NCI-H510A (cell line): ENCODE data around the gene SDC3.

Experiments
- DNase-seq: peaks from one replicate; lab custom pipeline; 2025; lab: John Stamatoyannopoulos, UW

Gene SDC3

DNA sequence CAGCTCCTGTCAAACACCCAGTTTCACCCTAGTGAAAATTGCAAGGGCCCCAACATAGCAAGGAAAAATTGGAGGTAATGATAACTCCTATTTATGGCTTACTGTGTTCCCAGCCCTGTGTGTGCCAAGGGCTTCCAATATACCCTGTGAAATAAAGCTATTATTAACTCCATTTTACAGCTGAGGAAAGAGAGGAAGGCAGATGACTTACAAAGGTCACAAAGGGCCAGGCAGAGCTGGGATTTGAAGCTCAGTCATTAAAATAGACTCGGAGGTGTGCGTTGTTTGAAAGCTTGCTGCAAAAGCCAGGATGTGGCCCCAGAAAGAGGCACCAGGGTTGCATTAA is 20.2 kb upstream of the SDC3 start:
- no peak for DNase-seq

DNA sequence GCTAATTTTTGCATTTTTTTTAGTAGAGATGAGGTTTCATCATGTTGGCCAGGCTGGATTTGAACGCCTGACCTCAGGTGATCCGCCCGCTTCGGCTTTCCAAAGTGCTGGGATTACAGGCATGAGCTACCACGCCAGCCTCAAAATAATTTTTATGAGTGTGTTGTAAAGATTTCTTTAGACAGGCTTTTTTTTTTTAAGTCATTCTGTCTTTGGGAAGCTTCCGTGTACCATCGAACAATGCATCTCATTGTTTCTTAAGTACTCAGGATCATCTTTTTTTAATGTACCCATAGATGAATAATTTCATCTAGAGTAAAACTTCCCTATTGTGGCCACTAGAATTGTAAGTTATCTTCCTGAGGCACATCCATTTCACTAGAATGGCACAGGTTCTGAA is 19.6 kb upstream of the SDC3 start:
- no peak for DNase-seq

DNA sequence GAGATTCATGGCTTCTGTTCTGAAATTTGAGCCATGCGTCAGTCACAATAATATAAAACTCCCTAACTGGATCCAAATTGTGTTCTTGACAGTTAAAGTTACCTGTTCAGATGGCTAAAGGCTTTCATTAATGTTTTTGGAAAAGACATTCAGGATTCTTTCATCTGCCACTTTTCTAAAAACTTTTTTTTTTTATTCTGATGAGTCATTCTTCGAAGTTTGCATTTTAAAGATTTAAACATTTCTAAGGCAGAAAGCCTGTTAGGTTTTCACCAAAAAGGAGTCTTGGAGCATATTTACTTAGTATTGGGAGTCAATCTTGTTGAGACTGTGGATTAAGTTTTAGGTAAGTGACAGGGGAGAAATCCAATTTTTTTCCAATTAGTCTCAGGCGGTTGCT is 18.9 kb upstream of the SDC3 start:
- no peak for DNase-seq

DNA sequence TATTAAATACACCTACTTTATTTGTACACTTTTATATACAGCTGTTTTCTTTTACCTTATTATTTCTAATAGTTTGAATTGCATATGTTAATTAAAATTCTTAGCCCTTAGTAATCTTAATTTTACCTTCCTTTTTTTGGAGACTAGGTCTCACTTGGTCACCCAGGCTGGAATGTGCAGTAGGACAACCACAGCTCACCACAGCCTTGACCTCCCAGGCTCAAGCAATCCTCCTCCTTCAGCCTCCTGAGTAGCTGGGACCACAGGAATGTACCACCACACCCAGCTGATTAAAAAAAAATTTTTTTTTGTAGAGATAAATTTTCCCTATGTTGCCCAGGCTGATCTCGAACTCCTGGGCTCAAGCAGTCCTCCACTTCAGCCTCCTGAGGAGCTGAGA is 15.0 kb upstream of the SDC3 start:
- DNase-seq: no peak

DNA sequence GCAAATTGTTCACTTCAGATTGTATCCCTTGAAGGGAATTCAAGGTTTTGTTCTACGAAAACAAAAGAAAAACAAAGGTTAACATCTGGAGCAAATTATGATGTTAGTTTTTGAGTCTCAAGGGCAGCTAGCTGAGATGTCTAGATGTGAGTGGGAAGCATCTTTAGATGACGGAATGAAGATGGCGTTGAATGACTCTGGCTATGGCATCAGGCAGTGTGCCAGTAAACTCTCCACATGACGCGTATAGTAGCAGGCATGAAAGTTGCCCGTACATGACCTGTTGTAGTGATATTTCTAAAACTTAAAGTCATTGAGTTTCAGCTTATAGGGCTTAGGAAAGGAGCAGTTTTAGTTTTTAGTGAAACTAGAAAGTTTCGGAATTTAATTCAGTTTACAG is 12.3 kb upstream of the SDC3 start:
- DNase-seq: no peak

DNA sequence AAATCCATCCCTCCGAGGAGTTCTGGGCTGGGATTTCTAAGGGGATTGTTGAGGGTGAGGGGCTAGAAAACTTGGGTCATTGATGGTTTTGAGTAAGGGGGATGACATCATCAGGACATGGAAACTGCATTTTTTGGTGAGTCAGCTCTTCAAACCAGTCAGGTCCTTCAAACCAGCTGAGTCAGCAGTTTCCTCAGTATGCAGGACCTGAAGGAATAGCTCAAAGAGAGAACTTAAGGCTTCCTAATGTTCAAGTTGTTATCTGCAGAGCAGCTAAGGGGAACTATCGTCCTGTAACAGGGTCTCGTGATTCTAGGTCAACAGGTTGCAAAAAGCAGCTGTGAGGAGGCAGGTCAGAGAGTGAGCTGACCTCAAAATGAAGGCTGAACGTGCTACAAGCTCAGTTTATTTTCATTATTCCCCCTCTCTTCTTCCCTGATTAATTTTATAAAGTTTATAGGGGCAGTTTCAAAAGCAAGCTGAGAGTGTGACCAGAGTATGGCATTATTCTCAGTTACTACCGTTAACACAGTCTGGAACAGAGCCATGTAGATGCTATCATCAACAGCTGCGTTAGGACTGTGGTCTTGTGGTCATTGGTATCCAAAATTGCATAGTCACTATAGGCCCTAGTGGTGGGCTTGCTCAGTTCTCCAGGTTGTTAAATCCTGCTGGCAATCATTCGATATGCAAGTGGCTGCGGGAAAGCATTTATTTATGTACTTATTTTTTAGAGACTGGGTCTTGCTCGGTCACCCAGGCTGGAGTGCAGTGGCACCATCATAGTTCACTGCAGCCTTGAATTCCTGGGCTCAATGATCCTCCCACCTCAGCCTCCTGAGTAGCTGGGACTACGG is 10.7 kb upstream of the SDC3 start:
- no peak for DNase-seq

DNA sequence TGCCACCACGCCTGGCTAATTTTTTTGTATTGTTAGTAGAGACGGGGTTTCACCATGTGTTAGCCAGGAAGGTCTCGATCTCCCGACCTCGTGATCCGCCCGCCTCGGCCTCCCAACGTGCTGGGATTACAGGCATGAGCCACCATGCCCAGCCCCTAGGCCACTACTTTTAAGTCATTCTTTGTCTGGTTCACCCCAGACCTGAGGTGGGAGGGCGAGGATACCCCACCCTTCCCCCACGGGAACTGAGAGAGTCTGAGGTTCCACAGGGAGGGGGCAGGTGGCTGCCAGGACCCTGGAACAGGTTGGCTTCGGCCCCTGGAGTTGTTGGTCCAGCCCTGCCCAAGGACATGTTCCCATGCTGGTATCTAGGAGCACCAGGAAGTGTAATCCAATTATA is 7.7 kb upstream of the SDC3 start:
- no peak for DNase-seq

DNA sequence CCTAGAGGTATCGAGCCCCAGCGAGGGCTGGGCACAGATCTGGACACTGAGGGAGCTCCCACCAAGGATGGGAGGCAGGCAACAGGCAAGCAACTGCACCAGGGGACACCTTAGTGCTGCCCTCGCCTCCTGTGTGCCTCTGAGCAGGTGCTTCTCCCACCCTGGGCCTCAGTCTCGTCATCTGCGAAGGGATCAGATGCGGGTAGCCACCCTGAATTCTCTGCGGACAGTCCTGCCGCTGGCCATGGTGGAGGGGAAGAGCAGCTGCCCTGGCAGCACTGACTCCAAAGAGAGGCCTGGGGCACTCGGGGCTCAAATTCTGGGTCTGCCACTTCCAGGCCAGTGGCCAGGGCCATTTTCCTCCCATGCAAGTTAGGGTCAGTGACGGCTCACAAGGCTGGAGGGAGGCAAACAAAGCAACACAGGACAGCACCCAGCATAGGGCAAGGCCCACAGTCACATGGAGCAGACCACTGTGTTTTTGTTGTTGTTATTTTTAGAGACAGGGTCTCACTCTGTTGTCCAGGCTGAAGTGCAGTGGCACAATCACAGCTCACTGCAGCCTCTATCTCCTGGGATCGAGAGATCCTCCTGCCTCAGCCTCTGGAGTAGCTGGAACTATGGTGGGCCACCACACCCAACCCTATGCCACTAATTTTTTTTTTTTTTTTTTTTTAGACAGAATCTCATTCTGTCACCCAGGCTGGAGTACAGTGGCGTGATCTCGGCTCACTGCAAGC is 7.1 kb upstream of the SDC3 start:
- no peak for DNase-seq

DNA sequence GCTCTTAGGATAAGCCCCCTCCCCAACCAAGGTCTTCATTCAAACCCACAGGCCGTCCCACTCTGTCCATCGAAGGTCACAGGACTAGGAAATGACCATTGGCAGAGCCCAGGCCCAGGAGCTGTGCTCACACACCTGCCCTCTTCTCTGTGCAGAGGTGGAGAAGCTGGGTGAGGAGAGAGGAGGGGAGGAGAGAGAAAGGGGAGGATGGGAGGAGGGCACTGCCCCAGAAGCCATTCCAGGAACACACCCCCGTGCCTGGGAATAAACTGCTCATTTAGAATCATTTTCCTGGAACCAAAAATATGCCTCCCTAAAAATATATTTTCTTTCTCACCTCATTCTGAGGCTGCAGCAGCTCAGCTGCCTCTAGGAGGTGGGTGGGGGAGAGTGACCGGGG is 6.4 kb upstream of the SDC3 start:
- no peak for DNase-seq

DNA sequence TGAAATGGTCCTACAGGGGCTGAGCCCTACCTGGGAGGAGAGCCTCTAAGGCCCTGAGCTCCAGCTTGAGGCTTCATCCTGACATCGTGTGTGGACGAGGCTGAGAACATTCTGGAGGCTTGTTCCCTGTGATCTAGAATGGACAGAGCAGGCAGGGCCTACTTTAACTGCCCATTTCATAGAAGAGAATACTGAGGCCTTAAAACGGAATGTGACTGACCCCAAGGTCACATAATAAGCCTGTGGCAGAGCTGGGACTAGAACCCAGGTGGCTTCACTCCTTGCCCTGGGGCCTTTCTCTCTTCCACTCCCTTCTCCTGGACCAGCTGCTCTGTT is 6.0 kb upstream of the SDC3 start:
- DNase-seq: no peak

DNA sequence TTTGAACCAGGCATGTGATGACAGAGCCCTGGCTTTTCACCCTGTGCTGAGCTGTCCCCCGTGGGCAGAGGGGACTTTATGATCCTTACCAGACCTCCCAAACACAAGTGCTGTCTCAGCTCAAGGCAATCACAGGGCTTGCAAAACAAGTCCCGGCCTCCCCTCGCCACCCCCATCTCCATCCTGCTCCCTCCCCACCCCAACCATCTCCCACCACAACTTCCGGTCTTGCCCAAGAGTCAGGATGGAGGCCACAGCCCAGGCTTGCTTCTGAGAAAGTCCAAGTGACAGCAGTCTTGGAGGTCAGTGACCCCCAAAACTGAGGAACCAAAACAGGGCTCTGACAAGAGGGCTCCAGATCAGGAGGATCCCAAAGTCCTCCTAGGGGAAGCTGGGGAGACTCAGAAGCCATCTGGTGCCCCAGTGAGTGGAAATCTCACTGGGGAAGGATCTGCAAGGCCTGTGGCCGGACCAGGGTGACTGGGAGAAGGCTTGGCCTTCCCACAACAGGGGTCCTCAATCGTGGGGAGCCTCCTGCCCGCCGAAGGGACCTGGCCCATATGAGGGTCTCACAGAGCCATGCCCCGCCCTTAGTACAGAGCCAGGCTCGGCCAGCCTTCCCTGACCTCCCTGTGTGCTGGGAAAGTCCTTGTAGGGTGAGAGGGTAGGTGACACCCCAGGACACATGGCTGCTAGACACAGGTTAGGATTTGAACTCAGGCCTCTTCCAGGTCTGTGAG is 4.5 kb upstream of the SDC3 start:
- DNase-seq: no peak

DNA sequence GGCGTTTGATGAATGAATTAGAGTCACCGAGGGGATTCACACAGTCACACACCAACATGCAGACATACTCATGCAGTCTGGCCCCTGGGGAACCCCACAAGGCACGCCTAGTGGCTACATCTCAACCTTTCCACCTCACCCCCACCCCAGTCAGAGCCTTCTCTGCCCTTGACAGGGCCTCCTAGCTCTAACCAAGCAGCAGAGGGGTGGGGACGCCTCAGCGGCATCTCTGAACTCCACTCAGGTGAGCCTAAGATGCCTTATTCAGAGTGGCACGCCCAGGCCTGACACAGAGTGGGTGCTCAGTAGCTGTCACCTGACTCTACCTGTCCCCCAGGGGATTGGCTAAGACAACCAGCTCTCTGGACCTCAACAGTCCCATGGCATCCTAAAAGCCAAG is 3.7 kb upstream of the SDC3 start:
- no peak for DNase-seq

DNA sequence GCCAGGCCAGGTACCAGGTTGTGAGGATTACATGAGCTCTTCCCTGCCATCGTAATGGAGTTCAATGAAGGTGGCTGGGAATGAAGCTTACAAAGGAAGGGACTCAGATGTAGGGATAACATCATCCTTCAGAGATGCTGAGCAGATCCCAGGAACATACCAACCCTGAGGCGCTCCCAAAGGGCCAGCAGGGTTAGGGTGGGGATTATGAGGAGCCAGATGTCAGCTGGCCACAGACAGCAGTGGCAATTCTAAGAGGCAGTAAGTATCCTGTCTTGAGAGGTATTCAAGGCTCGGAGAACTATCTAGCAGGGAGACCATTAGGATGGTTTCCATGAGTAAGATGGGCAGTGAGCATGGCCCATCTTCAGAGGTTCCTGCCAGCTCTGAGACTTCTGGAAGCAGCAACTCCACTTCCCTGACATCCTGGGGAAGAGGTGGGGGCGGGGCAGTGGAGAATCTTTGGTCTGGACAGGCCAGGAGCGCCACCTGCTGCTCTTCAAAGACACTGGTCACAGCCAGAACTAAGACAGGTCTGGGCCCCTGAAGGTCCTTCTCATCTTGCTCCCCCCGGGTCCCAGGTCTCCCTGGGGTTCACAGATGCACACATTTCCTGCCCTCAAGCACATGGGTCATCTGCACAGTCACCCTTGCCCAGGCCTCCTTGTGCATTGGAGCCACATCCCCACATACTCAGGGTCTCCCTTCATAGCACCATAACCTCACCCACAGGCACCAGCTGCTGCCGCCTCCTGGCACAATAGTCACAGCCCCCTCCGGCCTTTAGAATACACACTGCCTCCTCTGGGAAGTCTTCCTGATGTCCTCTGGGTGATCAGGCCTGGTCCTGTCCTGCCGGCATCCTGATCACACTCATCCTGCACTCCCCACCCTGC is 2.7 kb upstream of the SDC3 start:
- peak; percentile 57 for DNase-seq

DNA sequence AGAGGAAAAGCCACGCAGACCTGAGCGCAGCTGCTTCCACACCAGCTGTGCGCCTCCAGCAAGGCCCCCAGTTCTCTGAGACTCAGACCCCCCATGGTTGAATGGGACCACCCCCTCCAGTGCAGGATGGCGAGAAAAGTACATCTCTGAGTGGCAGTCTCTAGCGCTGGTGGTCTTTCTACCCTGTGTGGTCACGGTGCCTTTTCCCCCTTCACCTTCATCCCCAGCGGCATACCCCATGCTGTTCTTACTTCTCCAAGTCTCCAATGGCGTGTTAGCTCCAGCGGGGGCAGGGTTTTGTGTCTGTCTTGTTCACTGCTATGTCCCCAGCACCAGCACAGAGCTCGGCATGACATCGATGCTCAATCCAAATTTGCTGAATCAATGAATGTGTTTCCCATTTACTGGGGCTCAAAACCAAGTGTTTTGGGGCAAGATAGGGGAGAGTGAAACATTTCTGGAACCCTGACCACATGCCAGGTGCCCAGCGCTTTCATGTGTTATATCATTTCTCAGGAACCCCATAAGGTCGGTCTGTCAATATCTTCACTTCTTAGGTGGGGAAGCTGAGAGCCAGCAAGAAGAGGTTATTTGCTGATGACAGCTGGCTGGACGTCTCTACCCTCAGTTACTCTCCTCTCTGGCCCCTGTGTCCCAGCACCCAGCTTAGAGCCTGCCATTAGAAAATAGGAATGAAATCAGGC is 959 bp upstream of the SDC3 start:
- no peak for DNase-seq

DNA sequence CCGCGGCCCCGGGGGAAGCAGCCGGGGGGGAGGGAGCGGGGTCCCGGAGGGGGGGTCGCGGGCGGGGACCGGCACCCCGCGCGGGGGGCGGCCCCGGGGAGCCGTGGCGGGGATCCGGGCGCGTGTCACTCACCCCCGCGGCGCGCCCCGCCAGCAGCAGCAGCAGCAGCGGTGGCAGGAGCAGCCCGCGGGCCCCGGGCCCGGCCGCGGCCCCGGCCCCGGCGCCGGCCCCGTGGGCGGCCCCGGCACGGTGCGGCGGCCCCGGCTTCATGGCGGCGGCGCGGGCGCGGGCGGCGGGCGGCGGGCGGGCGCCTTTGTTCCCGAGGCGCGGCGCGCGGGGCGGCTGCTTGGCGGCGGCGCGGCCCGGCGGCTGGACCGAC is 252 bp downstream of the SDC3 start:
- no peak for DNase-seq

DNA sequence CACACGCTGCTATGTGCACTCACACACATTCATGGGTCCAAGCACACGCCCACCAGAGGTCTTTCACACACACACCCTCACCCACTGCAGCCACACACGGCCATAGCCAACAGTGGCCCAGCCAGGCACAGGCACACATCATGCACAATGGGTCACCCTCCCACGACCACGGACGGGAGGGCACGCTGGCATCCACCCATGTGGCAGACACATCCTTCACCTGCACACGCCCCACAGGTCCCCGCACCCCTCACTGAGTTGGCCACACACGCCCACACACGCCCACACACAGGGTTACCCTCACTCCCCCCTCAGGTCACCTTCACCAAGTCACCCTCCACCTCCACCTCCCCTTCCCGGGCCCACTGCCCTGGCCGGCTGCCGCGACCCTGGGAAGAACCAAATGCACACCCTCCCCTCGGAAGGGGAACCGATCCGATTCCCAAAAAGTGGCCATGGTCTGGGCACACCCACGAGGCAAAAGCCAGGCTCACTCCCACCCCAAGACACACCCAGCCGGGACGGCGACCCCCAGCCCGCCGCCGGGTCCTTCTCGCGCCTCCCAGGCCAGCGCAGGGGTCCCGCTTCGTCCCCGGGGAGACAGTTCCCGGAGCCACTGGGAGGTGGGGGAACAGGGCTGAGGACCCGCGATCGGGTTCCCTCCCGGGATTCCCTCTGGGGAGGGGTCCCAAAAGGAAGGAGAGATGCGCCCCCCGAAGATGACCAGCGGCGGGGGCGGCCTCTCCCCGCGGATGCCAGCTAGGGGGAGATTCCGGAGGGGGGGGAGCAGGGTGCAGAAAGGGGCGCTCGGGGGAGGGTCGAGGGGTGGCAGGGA is 860 bp downstream of the SDC3 start:
- DNase-seq: no peak

DNA sequence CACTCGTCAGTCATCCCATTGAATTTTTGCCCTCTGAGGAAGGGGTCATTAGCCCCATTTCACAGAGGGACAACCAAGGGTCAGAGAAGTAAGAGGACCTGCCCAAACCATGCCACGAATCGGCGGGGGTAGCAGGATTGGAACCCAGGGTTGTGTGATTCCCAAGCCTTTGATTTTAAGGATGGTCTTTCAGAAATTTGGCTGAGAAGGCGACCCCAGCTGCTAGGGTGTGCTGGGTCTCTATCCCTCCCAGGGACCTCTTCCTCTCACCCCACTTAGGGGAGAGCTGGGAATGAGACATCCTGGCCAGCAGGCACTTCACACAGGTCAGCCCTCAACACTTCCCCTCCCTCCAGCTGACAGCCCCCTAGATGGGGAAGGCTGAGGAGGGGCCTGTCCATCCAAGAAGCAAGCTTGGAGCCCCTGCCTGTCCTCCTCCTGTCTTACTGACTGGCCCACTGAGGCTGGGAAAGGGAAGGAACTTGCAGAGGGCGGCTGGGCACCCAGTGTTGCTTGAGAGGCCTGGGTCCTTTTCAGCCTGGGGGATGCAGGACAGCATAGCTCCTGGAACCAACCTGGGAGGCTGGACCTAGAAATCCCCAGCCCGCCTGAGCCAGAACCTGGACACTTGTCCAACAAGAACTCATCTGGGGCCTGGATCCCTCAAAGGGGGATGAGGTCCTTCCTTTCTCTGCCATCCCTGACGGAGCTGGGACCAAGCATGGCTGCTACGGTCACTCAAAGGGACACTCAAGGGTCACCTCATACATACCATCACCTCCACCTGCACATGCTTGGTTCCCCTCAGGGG is 1.7 kb downstream of the SDC3 start:
- DNase-seq: no peak

DNA sequence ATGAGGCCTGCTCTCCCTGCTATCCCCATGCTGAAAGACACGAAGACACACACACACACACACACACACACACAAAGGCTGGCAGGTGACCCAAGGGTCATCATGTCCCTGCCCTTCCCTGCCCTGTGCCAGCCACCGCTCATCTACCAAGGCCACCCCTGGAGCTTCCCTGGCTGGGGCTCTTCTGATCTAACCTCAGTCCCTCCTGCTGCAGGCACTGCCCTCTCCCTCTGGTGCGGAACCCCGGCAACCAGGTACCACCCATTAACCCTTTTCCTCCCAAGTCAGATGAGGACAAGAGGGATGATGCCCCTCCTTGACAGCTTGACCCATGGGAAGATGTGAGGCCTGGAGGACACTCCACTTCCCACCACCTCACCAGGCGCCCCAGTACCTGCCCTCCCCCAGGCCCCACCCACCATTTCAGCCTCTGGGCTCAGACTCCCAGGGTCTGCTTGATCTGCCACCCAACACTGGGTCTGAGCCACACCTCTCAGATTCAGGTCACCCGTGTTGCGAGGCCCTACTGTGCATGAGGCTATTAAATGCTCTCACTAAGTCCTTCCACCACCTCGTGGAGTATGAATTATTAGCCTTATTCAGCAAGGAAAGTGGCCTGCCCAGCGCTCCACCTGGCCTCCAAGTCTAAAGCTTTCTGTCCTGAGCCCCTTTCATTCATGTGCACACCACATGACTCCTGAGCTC is 2.5 kb downstream of the SDC3 start:
- no peak for DNase-seq

DNA sequence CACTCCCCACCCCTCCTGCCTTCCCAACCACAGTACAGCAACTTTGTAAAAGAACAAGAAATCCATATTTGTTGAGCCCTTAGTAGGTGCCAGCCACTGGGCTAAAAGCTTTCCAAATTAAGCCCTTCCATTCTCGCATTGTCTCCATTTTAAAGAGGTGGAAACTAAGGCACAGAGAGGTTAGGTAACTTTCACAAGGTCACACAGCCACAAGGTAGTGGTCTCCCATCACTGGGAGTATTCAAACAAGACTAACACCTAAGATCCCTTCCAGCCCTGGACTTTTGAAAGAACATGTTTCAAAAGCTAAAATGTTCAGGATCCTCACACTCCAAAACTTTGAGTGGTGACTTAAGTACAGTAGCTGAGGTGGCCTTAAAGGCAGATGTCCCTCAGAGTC is 3.2 kb downstream of the SDC3 start:
- no peak for DNase-seq
